Fibroblast of skin of abdomen (primary cell): ENCODE data around the gene GORAB.

Experiments used
- DNase-seq: peaks from one replicate; pipeline ENCODE4 v3.0.0-alpha.2; 2013

The GORAB gene

GRCh38 chr1:170592591-170593111 is 60.7 kb downstream of the GORAB start:
- peak; percentile 29 for DNase-seq

- no peak for DNase-seq
Observed at GRCh38 chr1:170593173-170594011, 61.4 kb downstream of the GORAB start.

- no peak for DNase-seq
Observed at GRCh38 chr1:170594066-170594626, 62.2 kb downstream of the GORAB start.

- DNase-seq: no peak
Observed at GRCh38 chr1:170596701-170597100, 64.7 kb downstream of the GORAB start.

GRCh38 chr1:170598618-170599017 is 66.7 kb downstream of the GORAB start:
- no peak for DNase-seq

GRCh38 chr1:170599033-170599432 is 67.1 kb downstream of the GORAB start:
- no peak for DNase-seq

GRCh38 chr1:170601866-170602265 is 69.9 kb downstream of the GORAB start:
- DNase-seq: no peak
